CD14-positive monocyte (primary cell): ENCODE measurements around the gene NUP205. TPM values are rescaled to one million over a fixed set of nuclear protein-coding genes. Genes with fewer than 3 reads are reported as not detected.

Experiments
- DNase-seq, 3 donors: peaks; one replicate each; pipeline ENCODE4 v3.0.0-alpha.2; 2011 to 2022
- H2AFZ ChIP-seq: 2 replicates; pipeline ENCODE4 v1.6.0; 2012; ENCODE audit warnings: mild to moderate bottlenecking, low read depth, low read length, inconsistent platforms; ENCODE audit not compliant: insufficient read depth, poor library complexity, severe bottlenecking
- H3K27ac ChIP-seq, 2 donors: 1 replicate in 1 of 2; 2 replicates in 1 of 2; pipeline ENCODE4 v1.5.1; 2012 to 2013; ENCODE audit warnings: low read length in 2 of 2, control low read depth in 1 of 2, inconsistent platforms in 1 of 2, low read depth in 1 of 2, mild to moderate bottlenecking in 1 of 2
- H3K27me3 ChIP-seq, 2 donors: one replicate each; pipeline versions ENCODE4 v1.6.0 to v1.6.1; 2011 to 2013; ENCODE audit warnings: low read length in 2 of 2; ENCODE audit not compliant: control insufficient read depth in 2 of 2, insufficient read depth in 2 of 2
- H3K36me3 ChIP-seq, 2 donors: replicated peaks in 1 of 2; 1 replicate in 1 of 2; 2 replicates in 1 of 2; pipeline versions ENCODE4 v1.5.1 to v1.6.1; 2012 to 2013; ENCODE audit warnings: low read length in 2 of 2, control low read depth in 1 of 2, inconsistent platforms in 1 of 2, mild to moderate bottlenecking in 1 of 2; ENCODE audit not compliant: insufficient read depth in 2 of 2, control insufficient read depth in 1 of 2
- H3K4me1 ChIP-seq, 2 donors: 1 replicate in 1 of 2; 2 replicates in 1 of 2; pipeline versions ENCODE4 v1.5.1 to v1.6.1; 2012 to 2013; ENCODE audit warnings: low read length in 2 of 2, control low read depth in 1 of 2, inconsistent platforms in 1 of 2, mild to moderate bottlenecking in 1 of 2, moderate library complexity in 1 of 2; ENCODE audit not compliant: insufficient read depth in 2 of 2, control insufficient read depth in 1 of 2
- H3K4me2 ChIP-seq: replicated peaks from 2 replicates; pipeline ENCODE3; 2012; ENCODE audit warnings: low read length, moderate library complexity, mild to moderate bottlenecking; ENCODE audit not compliant: poor library complexity, severe bottlenecking; ENCODE audit errors: extremely low read depth
- H3K4me3 ChIP-seq, 3 experiments: fragments of 200-600 bp in 1 of 3; sonication (generic) in 1 of 3; replicated peaks in 1 of 3; 1 replicate in 2 of 3; 2 replicates in 1 of 3; pipeline ENCODE4 v1.5.1; 2011 to 2013; ENCODE audit warnings: low read length in 3 of 3, mild to moderate bottlenecking in 3 of 3, control low read depth in 2 of 3, low read depth in 2 of 3, inconsistent platforms in 1 of 3, moderate library complexity in 1 of 3
- H3K79me2 ChIP-seq: 2 replicates; pipeline ENCODE4 v1.6.0; 2012; ENCODE audit warnings: mild to moderate bottlenecking, control low read depth, inconsistent platforms, low read length, moderate library complexity; ENCODE audit not compliant: insufficient read depth
- H3K9ac ChIP-seq: 2 replicates; pipeline ENCODE4 v1.6.0; 2017; ENCODE audit warnings: low read length, mild to moderate bottlenecking; ENCODE audit not compliant: insufficient read depth, poor library complexity, severe bottlenecking
- H3K9me3 ChIP-seq, 2 donors: replicated peaks in 1 of 2; 1 replicate in 1 of 2; 2 replicates in 1 of 2; pipeline versions ENCODE4 v1.5.1 to v1.6.1; 2012 to 2013; ENCODE audit warnings: low read length in 2 of 2, control low read depth in 1 of 2; ENCODE audit not compliant: control insufficient read depth in 1 of 2, insufficient read depth in 1 of 2
- H4K20me1 ChIP-seq: 2 replicates; pipeline ENCODE4 v1.6.0; 2012; ENCODE audit warnings: mild to moderate bottlenecking, low read length, control low read depth, moderate library complexity; ENCODE audit not compliant: insufficient read depth
- H3K27ac Mint-ChIP-seq, 7 donors: one replicate each; pipeline ENCODE4 v1.8.0; 2020; ENCODE audit warnings: mild to moderate bottlenecking in 7 of 7, mixed read lengths in 7 of 7, moderate library complexity in 6 of 7, inconsistent platforms in 2 of 7
- H3K27me3 Mint-ChIP-seq, 3 donors: one replicate each; pipeline ENCODE4 v1.8.0; 2021 to 2022; ENCODE audit warnings: low read depth in 3 of 3, mild to moderate bottlenecking in 3 of 3, mixed read lengths in 3 of 3, moderate library complexity in 3 of 3, inconsistent platforms in 1 of 3
- H3K36me3 Mint-ChIP-seq, 2 donors: one replicate each; pipeline ENCODE4 v1.8.0; 2020; ENCODE audit warnings: mixed read lengths in 2 of 2, inconsistent platforms in 1 of 2, mild to moderate bottlenecking in 1 of 2
- H3K4me1 Mint-ChIP-seq: one replicate; pipeline ENCODE4 v1.8.0; 2020; ENCODE audit warnings: mild to moderate bottlenecking, mixed read lengths
- H3K4me3 Mint-ChIP-seq, 2 donors: one replicate each; pipeline ENCODE4 v1.8.0; 2020; ENCODE audit warnings: mild to moderate bottlenecking in 2 of 2, mixed read lengths in 2 of 2, moderate library complexity in 1 of 2
- H3K9me3 Mint-ChIP-seq, 7 donors: one replicate each; pipeline ENCODE4 v1.8.0; 2020 to 2022; ENCODE audit warnings: mixed read lengths in 7 of 7, mild to moderate bottlenecking in 6 of 7, moderate library complexity in 6 of 7, inconsistent platforms in 2 of 7
- CTCF ChIP-seq: fragments of 200-600 bp; IDR thresholded peaks from one replicate; pipeline ENCODE4 v1.8.0; 2022; ENCODE audit warnings: antibody characterized with exemption, mild to moderate bottlenecking
- WGBS: methylation state at CpG from one replicate; pipeline ENCODE4 v1.1.5; 2013; ENCODE audit warnings: missing lambda C conversion rate; ENCODE audit not compliant: insufficient coverage; 5-methylcytosine and 5-hydroxymethylcytosine counted together
- intact Hi-C, 2 donors: fragments of 100-400 bp; cut with micrococcal nuclease; formaldehyde crosslinking; loops; one replicate each; pipeline versions ENCODE4 v1.15.0 to v1.15.1; 2023
- polyA plus RNA-seq, 3 donors: library from polyadenylated mRNA; depleted of rRNA in 1 of 3; unstranded in 2 of 3; stranded (reverse) in 1 of 3; fragments of 300-500 nt in 2 of 3; fragments of >200 nt in 1 of 3; fragmentation: Illumina TruSeq in 2 of 3; gene quantifications; 1 replicate in 2 of 3; 2 replicates in 1 of 3; pipeline ENCODE4 v1.2.3, GENCODE V29; 2012 to 2021

The NUP205 gene
- polyA plus RNA-seq, 3 donors, result 10.9 to 15.2 (median 13.7) TPM

- no peaks in the 10 kb centered on the region for H4K20me1 ChIP-seq
- no peak for DNase-seq
- WGBS, result 100% methylated on average over 3 of the region's 3 CpGs
- H3K36me3 ChIP-seq, result no peaks in the 10 kb centered on the region
- peaks cover 4 to 10% (median 6%) of the 10 kb centered on the region in 7 donors for H3K9me3 Mint-ChIP-seq
- H3K9ac ChIP-seq, result no peak overlapping the region
- H3K36me3 Mint-ChIP-seq, result no peaks in the 10 kb centered on the region
- intact Hi-C loops, result no loop called here
- peak overlapping the region in 1 of 7 donors; percentile 32 for H3K27ac Mint-ChIP-seq
- H3K9me3 ChIP-seq, result no peaks in the 10 kb centered on the region
- H3K4me1 ChIP-seq, result peaks cover 4 to 5% of the 10 kb centered on the region in 2 donors
- H3K4me3 Mint-ChIP-seq, result no peak overlapping the region
- no peaks in the 10 kb centered on the region for H3K27me3 ChIP-seq
- no peak overlapping the region for H3K4me2 ChIP-seq
- peaks cover 2 to 6% (median 2%) of the 10 kb centered on the region in 3 donors for H3K27me3 Mint-ChIP-seq
- no peaks in the 10 kb centered on the region for H3K79me2 ChIP-seq
- H3K4me1 Mint-ChIP-seq, result peaks cover 11% of the 10 kb centered on the region
- no peak for TF ChIP-seq CTCF
- no peak overlapping the region for H3K27ac ChIP-seq
- no peak overlapping the region for H3K4me3 ChIP-seq
- H2AFZ ChIP-seq, result no peak overlapping the region
Measured at GRCh38 chr7:135527025-135527424, 30.7 kb upstream of the NUP205 start.

DNA sequence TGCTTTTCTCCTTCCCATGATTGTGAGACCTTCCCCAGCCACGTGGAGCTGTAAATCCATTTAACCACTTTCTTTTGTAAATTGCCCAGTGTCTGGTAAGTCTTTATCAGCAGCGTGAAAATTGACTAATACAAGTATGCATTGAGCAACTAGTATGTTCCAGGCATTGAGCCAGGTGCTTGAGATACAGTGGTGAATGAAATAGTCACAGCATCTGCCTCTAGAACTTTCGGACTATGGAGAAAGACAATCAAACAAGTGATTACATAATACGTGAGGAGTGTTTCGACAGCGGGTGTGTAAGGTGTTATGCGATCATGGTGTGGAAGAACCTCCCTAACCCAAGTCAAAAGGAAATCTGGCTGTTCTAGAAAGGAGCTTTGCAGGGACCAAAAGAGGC is 21.6 kb upstream of the NUP205 start:
- Histone ChIP-seq H3K27me3 (no peaks in the 10 kb centered on the region), H3K9me3 (no peaks in the 10 kb centered on the region), H3K4me1 (peaks cover 20 to 25% of the 10 kb centered on the region in 2 donors), H3K79me2 (no peaks in the 10 kb centered on the region), H3K4me2 (peak overlapping the region; percentile 36), H3K36me3 (no peaks in the 10 kb centered on the region), H3K27ac (no peak overlapping the region), H3K9ac (no peak overlapping the region), H3K4me3 (peak overlapping the region in 1 of 3 experiments; percentile 42), H4K20me1 (no peaks in the 10 kb centered on the region), H2AFZ (no peak overlapping the region)
- H3K27ac Mint-ChIP-seq, result peak overlapping the region in 6 of 7 donors; percentile 34 to 77 (median 61)
- WGBS, result 20% methylated on average over 1 of the region's 7 CpGs
- DNase-seq, result peak; percentile 36 to 63 (median 51)
- H3K4me1 Mint-ChIP-seq, result peaks cover 26% of the 10 kb centered on the region
- H3K9me3 Mint-ChIP-seq, result peaks cover 0 to 2% (median 0%) of the 10 kb centered on the region in 7 donors
- H3K27me3 Mint-ChIP-seq, result no peaks in the 10 kb centered on the region
- H3K4me3 Mint-ChIP-seq, result no peak overlapping the region
- no peaks in the 10 kb centered on the region for H3K36me3 Mint-ChIP-seq
- intact Hi-C loops, result no loop called here
- TF ChIP-seq CTCF, result no peak
